Vagina (tissue), 2 donors: Measurements from ENCODE around the gene ASB10.

ENCODE experiments used
- CTCF ChIP-seq, 3 experiments: fragments of 450-650 bp in 2 of 3; fragments of 200-600 bp in 1 of 3; sonication (generic) in 1 of 3; IDR thresholded peaks; one replicate each; pipeline ENCODE4 v1.5.1; 2017 to 2019; ENCODE audit warnings: antibody characterized with exemption in 3 of 3, mild to moderate bottlenecking in 2 of 3, moderate library complexity in 2 of 3
- POLR2A ChIP-seq, 2 donors: fragments of 450-650 bp; IDR thresholded peaks; one replicate each; pipeline ENCODE4 v1.6.1; 2017; ENCODE audit warnings: antibody characterized with exemption in 2 of 2, mild to moderate bottlenecking in 2 of 2, moderate library complexity in 2 of 2
- POLR2AphosphoS5 ChIP-seq, 2 donors: sonication (generic); formaldehyde crosslinking; IDR thresholded peaks; one replicate each; pipeline ENCODE4 v1.9.0; 2017; ENCODE audit warnings: antibody characterized with exemption in 2 of 2, mild to moderate bottlenecking in 2 of 2, low read depth in 1 of 2; ENCODE audit not compliant: insufficient read depth in 1 of 2

- TF ChIP-seq CTCF (IDR thresholded peaks at IDR 0.05) (no peak), POLR2AphosphoS5 (IDR thresholded peaks at IDR 0.05; ENCODE audit: insufficient read depth in 1 of 2, low read depth in 1 of 2) (no peak), POLR2A (IDR thresholded peaks at IDR 0.05) (no peak)
These were observed 28.3 kb upstream of the ASB10 start for GRCh38 chr7:151215396-151215795.
